H9 (cell line): Measurements from ENCODE around the gene FSTL4. TPM values are rescaled to one million over a fixed set of nuclear protein-coding genes. Genes with fewer than 3 reads are reported as not detected.

Experiments
- DNase-seq: peaks from one replicate; pipeline ENCODE4 v3.0.0-alpha.2; 2017
- H2AFZ ChIP-seq: one replicate; pipeline ENCODE4 v1.6.1; 2013; ENCODE audit warnings: mild to moderate bottlenecking, low read length, control low read depth, moderate library complexity
- H2AK5ac ChIP-seq: 2 replicates; pipeline ENCODE4 v1.6.1; 2013; ENCODE audit warnings: low read length, control low read depth, mixed read lengths; ENCODE audit not compliant: insufficient read length
- H2BK120ac ChIP-seq: one replicate; pipeline ENCODE4 v1.6.1; 2013; ENCODE audit warnings: low read depth, mild to moderate bottlenecking, low read length, control low read depth, inconsistent platforms; ENCODE audit not compliant: poor library complexity, severe bottlenecking
- H2BK12ac ChIP-seq: 2 replicates; pipeline ENCODE4 v1.6.1; 2013; ENCODE audit warnings: low read length, control low read depth, mixed read lengths, low read depth; ENCODE audit not compliant: insufficient read length
- H2BK15ac ChIP-seq: 2 replicates; pipeline ENCODE4 v1.6.1; 2013; ENCODE audit warnings: low read depth, low read length, control low read depth
- H2BK20ac ChIP-seq: one replicate; pipeline ENCODE4 v1.6.1; 2013; ENCODE audit warnings: low read depth, mild to moderate bottlenecking, low read length, control low read depth, inconsistent platforms; ENCODE audit not compliant: poor library complexity, severe bottlenecking
- H2BK5ac ChIP-seq: 2 replicates; pipeline ENCODE4 v1.6.1; 2013; ENCODE audit warnings: low read length, control low read depth, mixed read lengths; ENCODE audit not compliant: insufficient read length
- H3K14ac ChIP-seq: 2 replicates; pipeline ENCODE4 v1.6.1; 2013; ENCODE audit warnings: low read length, control low read depth; ENCODE audit not compliant: insufficient read depth
- H3K18ac ChIP-seq: 2 replicates; pipeline ENCODE4 v1.6.1; 2013; ENCODE audit warnings: low read depth, mild to moderate bottlenecking, mixed read lengths, low read length, control low read depth; ENCODE audit not compliant: insufficient read length
- H3K23ac ChIP-seq: 2 replicates; pipeline ENCODE4 v1.6.1; 2013; ENCODE audit warnings: low read length, control low read depth, mixed read lengths, low read depth; ENCODE audit not compliant: insufficient read length
- H3K23me2 ChIP-seq: 2 replicates; pipeline ENCODE4 v1.6.1; 2013; ENCODE audit warnings: low read depth, mild to moderate bottlenecking, mixed read lengths, low read length, control low read depth; ENCODE audit not compliant: insufficient read length, poor library complexity, severe bottlenecking
- H3K27ac ChIP-seq: 2 replicates; pipeline ENCODE4 v1.5.1; 2013; ENCODE audit warnings: low read length, control low read depth, mixed read lengths, low read depth; ENCODE audit not compliant: insufficient read length
- H3K27me3 ChIP-seq: 2 replicates; pipeline ENCODE4 v1.6.1; 2013; ENCODE audit warnings: low read length, control low read depth, inconsistent platforms; ENCODE audit not compliant: insufficient read depth
- H3K4ac ChIP-seq: 2 replicates; pipeline ENCODE4 v1.6.1; 2013; ENCODE audit warnings: low read depth, mild to moderate bottlenecking, control low read depth, inconsistent platforms, low read length, moderate library complexity
- H3K4me1 ChIP-seq: 2 replicates; pipeline ENCODE4 v1.6.1; 2013; ENCODE audit warnings: low read length, control low read depth, inconsistent platforms; ENCODE audit not compliant: insufficient read depth
- H3K4me2 ChIP-seq: 2 replicates; pipeline ENCODE4 v1.6.1; 2013; ENCODE audit warnings: low read length, control low read depth, mixed read lengths; ENCODE audit not compliant: insufficient read length, insufficient read depth
- H3K56ac ChIP-seq: 2 replicates; pipeline ENCODE4 v1.6.1; 2013; ENCODE audit warnings: low read depth, mild to moderate bottlenecking, mixed read lengths, low read length, control low read depth; ENCODE audit not compliant: insufficient read length
- H3K79me1 ChIP-seq: 2 replicates; pipeline ENCODE4 v1.6.1; 2013; ENCODE audit warnings: low read depth, mild to moderate bottlenecking, moderate library complexity, low read length, control low read depth, inconsistent platforms; ENCODE audit not compliant: insufficient read depth, poor library complexity, severe bottlenecking
- H3K79me2 ChIP-seq: 2 replicates; pipeline ENCODE4 v1.6.1; 2013; ENCODE audit warnings: low read length, control low read depth, inconsistent platforms; ENCODE audit not compliant: insufficient read depth
- H3K9ac ChIP-seq: 2 replicates; pipeline ENCODE4 v1.6.1; 2013; ENCODE audit warnings: low read length, control low read depth, mixed read lengths; ENCODE audit not compliant: insufficient read length; ENCODE audit errors: extremely low read depth
- H3K9me3 ChIP-seq: one replicate; pipeline ENCODE4 v1.6.1; 2013; ENCODE audit warnings: low read depth, low read length, inconsistent platforms; ENCODE audit not compliant: control insufficient read depth
- H3T11ph ChIP-seq: one replicate; pipeline ENCODE4 v1.6.1; 2013; ENCODE audit warnings: mild to moderate bottlenecking, low read length, control low read depth, inconsistent platforms
- H4K20me1 ChIP-seq: one replicate; pipeline ENCODE4 v1.6.1; 2013; ENCODE audit not compliant: control insufficient read depth, insufficient read length, insufficient read depth
- H4K5ac ChIP-seq: 2 replicates; pipeline ENCODE4 v1.6.1; 2013; ENCODE audit warnings: low read depth, mild to moderate bottlenecking, mixed read lengths, low read length, control low read depth; ENCODE audit not compliant: insufficient read length
- H4K8ac ChIP-seq: replicated peaks from 2 replicates; pipeline ENCODE4 v1.6.1; 2013; ENCODE audit warnings: low read length, control low read depth, mixed read lengths, low read depth; ENCODE audit not compliant: insufficient read length
- H4K91ac ChIP-seq: 2 replicates; pipeline ENCODE4 v1.6.1; 2013; ENCODE audit warnings: low read depth, mild to moderate bottlenecking, moderate library complexity, mixed read lengths, low read length, control low read depth; ENCODE audit not compliant: insufficient read length
- H3K27ac Mint-ChIP-seq, 3 experiments: 2 replicates in 2 of 3; 3 replicates in 1 of 3; pipeline ENCODE4 v1.8.0; 2020 to 2021; ENCODE audit warnings: mixed read lengths in 3 of 3, mild to moderate bottlenecking in 1 of 3, moderate library complexity in 1 of 3
- H3K27me3 Mint-ChIP-seq: 2 replicates; pipeline ENCODE4 v1.8.0; 2021; ENCODE audit warnings: low read depth, mild to moderate bottlenecking, moderate library complexity, mixed read lengths
- H3K36me3 Mint-ChIP-seq, 3 experiments: 2 replicates in 2 of 3; 3 replicates in 1 of 3; pipeline ENCODE4 v1.8.0; 2020 to 2021; ENCODE audit warnings: low read depth in 3 of 3, mixed read lengths in 3 of 3; ENCODE audit not compliant: insufficient read depth in 1 of 3
- H3K4me1 Mint-ChIP-seq, 2 experiments: 2 replicates each; pipeline ENCODE4 v1.8.0; 2020; ENCODE audit warnings: mixed read lengths in 2 of 2
- H3K4me3 Mint-ChIP-seq, 2 experiments: 2 replicates in 1 of 2; 3 replicates in 1 of 2; pipeline ENCODE4 v1.8.0; 2020 to 2021; ENCODE audit warnings: mild to moderate bottlenecking in 2 of 2, mixed read lengths in 2 of 2, moderate library complexity in 1 of 2
- H3K9me3 Mint-ChIP-seq, 2 experiments: 2 replicates in 1 of 2; 3 replicates in 1 of 2; pipeline ENCODE4 v1.8.0; 2020; ENCODE audit warnings: mild to moderate bottlenecking in 2 of 2, mixed read lengths in 2 of 2, moderate library complexity in 1 of 2
- CTCF ChIP-seq: fragments of 200-600 bp; sonication (generic); conservative IDR thresholded peaks from 3 replicates; pipeline ENCODE4 v1.8.0; 2021; ENCODE audit warnings: antibody characterized with exemption, mild to moderate bottlenecking
- WGBS: extraction: QIAGEN DNeasy Blood & Tissue Kit; methylation state at CpG from one replicate; pipeline ENCODE4 v1.1.7; 2013; ENCODE audit warnings: missing lambda C conversion rate, low lambda C conversion rate, mixed read lengths; ENCODE audit not compliant: insufficient read length; ENCODE audit errors: extremely low coverage; 5-methylcytosine and 5-hydroxymethylcytosine counted together
- total RNA-seq: library from RNA; stranded (reverse); gene quantifications from 2 replicates; pipeline ENCODE4 v1.2.1, GENCODE V29; 2021

FSTL4 gene
- total RNA-seq, 1 experiment from 2014 or later = 5.7 TPM

DNA sequence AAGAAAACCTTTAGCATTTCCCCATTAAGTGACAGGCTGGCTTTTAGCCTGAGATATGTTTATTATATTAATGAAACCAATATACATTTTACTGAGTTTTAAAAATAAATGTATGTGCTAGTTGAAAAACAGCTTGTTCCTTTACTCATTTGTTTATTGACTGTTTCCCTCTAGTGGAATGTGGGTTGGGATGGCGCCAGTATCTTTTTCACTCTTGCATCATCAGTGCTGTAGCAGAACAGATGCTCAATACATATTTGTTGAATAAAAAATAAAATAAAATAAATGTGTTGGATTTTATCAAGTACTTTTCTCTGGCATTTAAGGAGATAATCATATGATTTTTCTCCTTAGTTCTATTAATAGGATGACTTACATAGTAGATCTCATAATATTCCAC lies 43.0 kb downstream of the FSTL4 start:
- Histone ChIP-seq H3K27me3 (no peaks in the 10 kb centered on the region), H3K23me2 (no peaks in the 10 kb centered on the region), H3K27ac (no peak overlapping the region), H2BK20ac (no peak overlapping the region), H3T11ph (no peak overlapping the region), H2AFZ (no peak overlapping the region), H3K18ac (no peak overlapping the region), H4K8ac (no peak overlapping the region), H3K14ac (no peak overlapping the region), H4K5ac (no peak overlapping the region), H2BK120ac (no peak overlapping the region), H3K56ac (no peak overlapping the region), H2BK5ac (no peak overlapping the region), H2AK5ac (no peak overlapping the region), H2BK15ac (no peak overlapping the region), H3K79me1 (no peaks in the 10 kb centered on the region), H3K79me2 (no peaks in the 10 kb centered on the region), H3K9ac (no peak overlapping the region), H4K20me1 (no peaks in the 10 kb centered on the region), H4K91ac (no peak overlapping the region), H3K23ac (no peak overlapping the region), H3K9me3 (no peaks in the 10 kb centered on the region), H2BK12ac (no peak overlapping the region), H3K4ac (no peak overlapping the region), H3K4me2 (no peak overlapping the region), H3K4me1 (no peaks in the 10 kb centered on the region)
- TF ChIP-seq CTCF = no peak
- peaks cover 0 to 3% of the 10 kb centered on the region in 2 experiments; a peak in 3 of 5 replicates for H3K9me3 Mint-ChIP-seq
- no peak for DNase-seq
- no peak overlapping the region for H3K4me3 Mint-ChIP-seq
- no CpG with 5 or more reads among the region's 1 CpG for WGBS
- no peaks in the 10 kb centered on the region for H3K36me3 Mint-ChIP-seq
- no peak overlapping the region for H3K27ac Mint-ChIP-seq
- H3K27me3 Mint-ChIP-seq = peaks cover 10% of the 10 kb centered on the region
- H3K4me1 Mint-ChIP-seq = peaks cover 6 to 8% of the 10 kb centered on the region in 2 experiments
